HCT116 (cell line): Measurements from ENCODE around the gene SDC1. TPM values are rescaled to one million over a fixed set of nuclear protein-coding genes. Genes with fewer than 3 reads are reported as not detected.

Experiments
- ATAC-seq: fragments of 200-7000 bp; cut with Tn5 transposase; 2 replicates; pipeline ENCODE4 v1.9.1; 2020; ENCODE audit warnings: mild to moderate bottlenecking, moderate library complexity
- BruUV-seq: library from RNA; stranded (reverse); fragments of 400-500 nt; replicated peaks from 2 replicates; lab custom pipeline; 2021; lab: Mats Ljungman, UMichigan
- CTCF ChIA-PET: fragments of 300-600 bp; sonication (Branson Sonifier 250); formaldehyde crosslinking; loops from one replicate; lab custom pipeline; 2021; ENCODE audit warnings: antibody characterized with exemption; lab: Charles Lee
- POLR2A ChIA-PET: fragments of 300-600, 350-600 bp; sonication (Branson Sonifier 250); formaldehyde crosslinking; loops from one replicate; lab custom pipeline; 2021; ENCODE audit warnings: antibody characterized with exemption; lab: Charles Lee
- RAD21 ChIA-PET, 2 experiments: fragments of 300-600 bp; sonication (Branson Sonifier 250); formaldehyde crosslinking; loops; one replicate each; lab custom pipeline; 2023; ENCODE audit warnings: low total read pairs in 2 of 2; ENCODE audit not compliant: uncharacterized antibody in 2 of 2, unreplicated experiment in 2 of 2, low non-redundant PET in 1 of 2; lab: Charles Lee
- DNase-seq: peaks from one replicate; pipeline ENCODE4 v3.0.0-alpha.2; 2010; ENCODE audit warnings: low read depth, low spot score
- H2AFZ ChIP-seq: fragments of 200-600 bp; shearing (Covaris generic), sonication (generic); 2 replicates; pipeline ENCODE4 v1.6.1; 2017; ENCODE audit warnings: low read depth, mixed run types, mixed read lengths, antibody characterized with exemption, low read length; ENCODE audit not compliant: poor library complexity, severe bottlenecking
- H3K27ac ChIP-seq: 2 replicates; pipeline ENCODE4 v1.5.1; 2012; ENCODE audit warnings: low read depth, low read length
- H3K27me3 ChIP-seq: fragments of 200-600 bp; sonication (generic); 2 replicates; pipeline ENCODE4 v1.6.1; 2016; ENCODE audit warnings: mixed run types, low read length, mixed read lengths; ENCODE audit not compliant: insufficient read depth
- H3K36me3 ChIP-seq, 2 experiments: fragments of 200-500 bp in 1 of 2; fragments of 200-600 bp in 1 of 2; sonication (Bioruptor generic) in 1 of 2; sonication (generic) in 1 of 2; 2 replicates each; pipeline versions ENCODE4 v1.5.1 to v1.6.1; 2014 to 2016; ENCODE audit warnings: low read length in 2 of 2, inconsistent platforms in 1 of 2, mixed read lengths in 1 of 2, mixed run types in 1 of 2; ENCODE audit not compliant: insufficient read depth in 2 of 2, control insufficient read depth in 1 of 2
- H3K4me1 ChIP-seq, 2 experiments: fragments of 200-600 bp in 1 of 2; sonication (generic) in 1 of 2; 2 replicates each; pipeline versions ENCODE4 v1.5.1 to v1.6.1; 2012 to 2017; ENCODE audit warnings: low read length in 2 of 2, inconsistent platforms in 1 of 2, mild to moderate bottlenecking in 1 of 2, mixed read lengths in 1 of 2, mixed run types in 1 of 2, moderate library complexity in 1 of 2; ENCODE audit not compliant: insufficient read depth in 2 of 2, control insufficient read depth in 1 of 2
- H3K4me2 ChIP-seq: fragments of 200-600 bp; sonication (generic); 2 replicates; pipeline ENCODE4 v1.6.1; 2017; ENCODE audit warnings: mixed run types, low read length, mixed read lengths
- H3K4me3 ChIP-seq, 2 experiments: fragments of 200-600 bp in 1 of 2; sonication (generic) in 1 of 2; replicated peaks in 1 of 2; 2 replicates each; pipeline ENCODE4 v1.5.1; 2011 to 2016; ENCODE audit warnings: low read length in 2 of 2, control low read depth in 1 of 2, low read depth in 1 of 2, mild to moderate bottlenecking in 1 of 2, mixed read lengths in 1 of 2, mixed run types in 1 of 2
- H3K79me2 ChIP-seq: fragments of 200-600 bp; sonication (generic); 2 replicates; pipeline ENCODE4 v1.6.1; 2017; ENCODE audit warnings: mild to moderate bottlenecking, mixed run types, low read length, moderate library complexity, mixed read lengths; ENCODE audit not compliant: insufficient read depth
- H3K9ac ChIP-seq: fragments of 200-600 bp; sonication (generic); 2 replicates; pipeline ENCODE4 v1.6.1; 2016; ENCODE audit warnings: low read length, mixed read lengths
- H3K9me2 ChIP-seq: fragments of 200-600 bp; sonication (generic), shearing (Covaris generic); 2 replicates; pipeline ENCODE4 v1.6.1; 2017; ENCODE audit warnings: mixed run types, mild to moderate bottlenecking, moderate library complexity; ENCODE audit not compliant: insufficient read depth
- H3K9me3 ChIP-seq, 2 experiments: fragments of 200-500 bp in 1 of 2; fragments of 200-600 bp in 1 of 2; sonication (Bioruptor generic) in 1 of 2; sonication (generic) in 1 of 2; 2 replicates each; pipeline ENCODE4 v1.6.1; 2014 to 2017; ENCODE audit warnings: low read length in 2 of 2, mixed read lengths in 2 of 2, inconsistent platforms in 1 of 2, low read depth in 1 of 2, mild to moderate bottlenecking in 1 of 2, mixed run types in 1 of 2, moderate library complexity in 1 of 2; ENCODE audit not compliant: control insufficient read depth in 1 of 2, insufficient read depth in 1 of 2
- H4K20me1 ChIP-seq: fragments of 200-600 bp; sonication (generic), shearing (Covaris generic); 2 replicates; pipeline ENCODE4 v1.6.1; 2017; ENCODE audit warnings: mixed run types, mild to moderate bottlenecking, moderate library complexity; ENCODE audit not compliant: insufficient read depth
- CBX3 ChIP-seq: IDR thresholded peaks from 2 replicates; pipeline ENCODE4 v1.6.1; 2012; ENCODE audit warnings: low read depth
- CEBPB ChIP-seq: IDR thresholded peaks from 2 replicates; pipeline ENCODE4 v1.6.1; 2012; ENCODE audit warnings: low read depth
- EGR1 ChIP-seq: IDR thresholded peaks from 2 replicates; pipeline ENCODE4 v1.6.1; 2012; ENCODE audit warnings: low read depth
- ELF1 ChIP-seq: IDR thresholded peaks from 2 replicates; pipeline ENCODE4 v1.6.1; 2012; ENCODE audit warnings: low read depth, borderline replicate concordance
- EZH2 ChIP-seq: fragments of 200-600 bp; sonication (generic); IDR thresholded peaks from 2 replicates; pipeline ENCODE4 v1.6.1; 2017; ENCODE audit warnings: antibody characterized with exemption, mixed run types
- EZH2phosphoT487 ChIP-seq: fragments of 200-600 bp; IDR thresholded peaks from 2 replicates; pipeline ENCODE4 v1.6.1; 2018; ENCODE audit warnings: antibody characterized with exemption, borderline replicate concordance
- FOSL1 ChIP-seq: IDR thresholded peaks from 2 replicates; pipeline ENCODE4 v1.6.1; 2012; ENCODE audit warnings: low read depth
- JUND ChIP-seq: IDR thresholded peaks from 2 replicates; pipeline ENCODE4 v1.6.1; 2012
- POLR2A ChIP-seq: IDR thresholded peaks from 2 replicates; pipeline ENCODE4 v1.7.0; 2011; ENCODE audit warnings: borderline replicate concordance; ENCODE audit not compliant: insufficient read depth, insufficient read length; ENCODE audit errors: extremely low read depth
- POLR2AphosphoS5 ChIP-seq: IDR thresholded peaks from 2 replicates; pipeline ENCODE4 v1.6.1; 2011; ENCODE audit warnings: mild to moderate bottlenecking, low read depth, low read length, moderate library complexity
- SIN3A ChIP-seq: IDR thresholded peaks from 2 replicates; pipeline ENCODE4 v1.6.1; 2012; ENCODE audit warnings: low read depth
- SRF ChIP-seq: IDR thresholded peaks from 2 replicates; pipeline ENCODE4 v1.6.1; 2012; ENCODE audit warnings: low read depth
- TCF7L2 ChIP-seq: IDR thresholded peaks from 2 replicates; pipeline ENCODE4 v1.7.0; 2011; ENCODE audit warnings: borderline replicate concordance, inconsistent platforms; ENCODE audit not compliant: insufficient read depth, insufficient read length; ENCODE audit errors: extremely low read depth
- YY1 ChIP-seq: IDR thresholded peaks from 2 replicates; pipeline ENCODE4 v1.6.1; 2011; ENCODE audit warnings: low read length, low read depth, moderate library complexity, mild to moderate bottlenecking; ENCODE audit not compliant: insufficient replicate concordance; ENCODE audit errors: extremely low read depth
- ZFX ChIP-seq: fragments of 450-650 bp; IDR thresholded peaks from 2 replicates; pipeline ENCODE4 v1.6.1; 2017
- ZNF274 ChIP-seq: fragments of 200-500 bp; sonication (Bioruptor generic); IDR thresholded peaks from 2 replicates; pipeline ENCODE4 v1.6.1; 2014; ENCODE audit warnings: mild to moderate bottlenecking, low read depth, low read length, inconsistent platforms
- intact Hi-C: fragments of 100-400 bp; cut with micrococcal nuclease; formaldehyde crosslinking; loops from 2 replicates; pipeline ENCODE4 v1.10.0; 2022
- total RNA-seq: library from RNA; stranded (reverse); gene quantifications from one replicate; pipeline ENCODE4 v1.2.1, GENCODE V29; 2021; ENCODE audit not compliant: unreplicated experiment
- TF ChIP-seq, protein P1 (sequence below): IDR thresholded peaks from 2 replicates; pipeline ENCODE4 v1.6.1; 2012
- TF ChIP-seq, protein P2 (sequence below), 3 experiments: fragments of 200-600 bp in 1 of 3; sonication (generic) in 1 of 3; IDR thresholded peaks in 2 of 3; conservative IDR thresholded peaks in 1 of 3; 2 replicates each; pipeline ENCODE4 v1.5.1; 2012 to 2017; ENCODE audit warnings: low read depth in 2 of 3, low read length in 2 of 3, antibody characterized with exemption in 1 of 3, borderline replicate concordance in 1 of 3, control low read depth in 1 of 3, mild to moderate bottlenecking in 1 of 3, mixed read lengths in 1 of 3, mixed run types in 1 of 3, moderate library complexity in 1 of 3; ENCODE audit not compliant: insufficient read depth in 1 of 3

SDC1 gene
- total RNA-seq, 1 experiment from 2014 or later, result 32.0 TPM

DNA sequence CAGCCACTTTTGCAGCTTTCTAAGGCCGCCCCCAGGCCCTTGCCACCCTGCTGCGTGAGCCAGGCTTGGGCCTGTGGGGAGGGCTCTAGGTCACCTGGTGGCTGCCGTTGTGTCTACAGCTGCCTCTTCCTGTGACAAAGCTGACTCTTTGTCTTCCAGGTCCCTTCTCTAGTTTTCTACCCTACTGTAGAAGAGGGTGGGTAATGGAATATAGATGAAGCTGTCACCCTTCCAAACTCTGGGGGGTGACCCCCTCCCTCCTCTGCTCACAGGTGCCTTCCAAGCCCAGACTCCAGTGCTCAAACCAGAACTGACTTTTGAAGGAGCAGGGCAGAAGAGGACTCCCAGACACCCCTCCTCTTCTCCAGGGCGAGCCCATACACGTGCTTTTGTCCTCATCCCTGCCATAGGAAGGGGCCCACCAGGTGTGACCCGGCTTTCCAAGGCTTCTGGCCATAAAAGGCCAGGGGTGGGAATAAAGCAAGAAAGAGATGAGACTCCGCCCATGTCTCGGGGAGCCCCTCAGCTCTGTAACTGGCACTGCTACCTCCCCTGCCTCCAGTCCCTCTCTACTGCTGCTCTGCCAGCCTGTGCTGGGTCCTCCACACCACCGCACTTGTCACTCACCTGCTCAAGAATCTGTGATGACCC is 17.9 kb upstream of the SDC1 start:
- Histone ChIP-seq H3K79me2 (no peaks in the 10 kb centered on the region), H3K4me2 (no peak overlapping the region), H3K27me3 (no peaks in the 10 kb centered on the region), H3K36me3 (no peaks in the 10 kb centered on the region; a peak in 1 of 4 replicates), H3K4me1 (no peaks in the 10 kb centered on the region; a peak in 1 of 4 replicates), H3K4me3 (no peak overlapping the region), H3K9me3 (no peaks in the 10 kb centered on the region), H3K9me2 (no peaks in the 10 kb centered on the region), H3K9ac (no peak overlapping the region), H4K20me1 (no peaks in the 10 kb centered on the region), H2AFZ (no peak overlapping the region), H3K27ac (no peak overlapping the region)
- no peak for TF ChIP-seq EZH2
- TF ChIP-seq CEBPB, result no peak
- TF ChIP-seq POLR2AphosphoS5, result no peak
- no peak for TF ChIP-seq POLR2A
- TF ChIP-seq ELF1, result no peak
- no peak for TF ChIP-seq SRF
- TF ChIP-seq FOSL1, result no peak
- no peak for TF ChIP-seq TCF7L2
- no peak for TF ChIP-seq YY1
- TF ChIP-seq, protein P1, sequence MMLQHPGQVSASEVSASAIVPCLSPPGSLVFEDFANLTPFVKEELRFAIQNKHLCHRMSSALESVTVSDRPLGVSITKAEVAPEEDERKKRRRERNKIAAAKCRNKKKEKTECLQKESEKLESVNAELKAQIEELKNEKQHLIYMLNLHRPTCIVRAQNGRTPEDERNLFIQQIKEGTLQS, result no peak
- TF ChIP-seq EZH2phosphoT487, result no peak
- TF ChIP-seq EGR1, result no peak
- TF ChIP-seq SIN3A, result no peak
- no peak for TF ChIP-seq ZFX
- no peak for TF ChIP-seq CBX3
- TF ChIP-seq, protein P2, sequence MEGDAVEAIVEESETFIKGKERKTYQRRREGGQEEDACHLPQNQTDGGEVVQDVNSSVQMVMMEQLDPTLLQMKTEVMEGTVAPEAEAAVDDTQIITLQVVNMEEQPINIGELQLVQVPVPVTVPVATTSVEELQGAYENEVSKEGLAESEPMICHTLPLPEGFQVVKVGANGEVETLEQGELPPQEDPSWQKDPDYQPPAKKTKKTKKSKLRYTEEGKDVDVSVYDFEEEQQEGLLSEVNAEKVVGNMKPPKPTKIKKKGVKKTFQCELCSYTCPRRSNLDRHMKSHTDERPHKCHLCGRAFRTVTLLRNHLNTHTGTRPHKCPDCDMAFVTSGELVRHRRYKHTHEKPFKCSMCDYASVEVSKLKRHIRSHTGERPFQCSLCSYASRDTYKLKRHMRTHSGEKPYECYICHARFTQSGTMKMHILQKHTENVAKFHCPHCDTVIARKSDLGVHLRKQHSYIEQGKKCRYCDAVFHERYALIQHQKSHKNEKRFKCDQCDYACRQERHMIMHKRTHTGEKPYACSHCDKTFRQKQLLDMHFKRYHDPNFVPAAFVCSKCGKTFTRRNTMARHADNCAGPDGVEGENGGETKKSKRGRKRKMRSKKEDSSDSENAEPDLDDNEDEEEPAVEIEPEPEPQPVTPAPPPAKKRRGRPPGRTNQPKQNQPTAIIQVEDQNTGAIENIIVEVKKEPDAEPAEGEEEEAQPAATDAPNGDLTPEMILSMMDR (IDR thresholded peaks at IDR 0.05 in 2 of 3, conservative IDR thresholded peaks at IDR 0.05 in 1 of 3; ENCODE audit: borderline replicate concordance in 1 of 3, insufficient read depth in 1 of 3, low read depth in 2 of 3, low read length in 2 of 3), result no peak
- no peak for TF ChIP-seq JUND
- TF ChIP-seq ZNF274, result no peak
- DNase-seq, result no peak
- RAD21 ChIA-PET, result no interaction called here
- intact Hi-C loops, result no loop called here
- ATAC-seq, result peak; percentile 72
- POLR2A ChIA-PET, result no interaction called here
- CTCF ChIA-PET, result interaction anchor here (0.9 kb wide), 1 partner anchor 48 kb away, joined by 3 read pairs; no protein-coding TSS in a partner anchor
- BruUV-seq, result no TSS peak
